ENCODE results near the gene CACNA2D2.

Gene CACNA2D2

DNA sequence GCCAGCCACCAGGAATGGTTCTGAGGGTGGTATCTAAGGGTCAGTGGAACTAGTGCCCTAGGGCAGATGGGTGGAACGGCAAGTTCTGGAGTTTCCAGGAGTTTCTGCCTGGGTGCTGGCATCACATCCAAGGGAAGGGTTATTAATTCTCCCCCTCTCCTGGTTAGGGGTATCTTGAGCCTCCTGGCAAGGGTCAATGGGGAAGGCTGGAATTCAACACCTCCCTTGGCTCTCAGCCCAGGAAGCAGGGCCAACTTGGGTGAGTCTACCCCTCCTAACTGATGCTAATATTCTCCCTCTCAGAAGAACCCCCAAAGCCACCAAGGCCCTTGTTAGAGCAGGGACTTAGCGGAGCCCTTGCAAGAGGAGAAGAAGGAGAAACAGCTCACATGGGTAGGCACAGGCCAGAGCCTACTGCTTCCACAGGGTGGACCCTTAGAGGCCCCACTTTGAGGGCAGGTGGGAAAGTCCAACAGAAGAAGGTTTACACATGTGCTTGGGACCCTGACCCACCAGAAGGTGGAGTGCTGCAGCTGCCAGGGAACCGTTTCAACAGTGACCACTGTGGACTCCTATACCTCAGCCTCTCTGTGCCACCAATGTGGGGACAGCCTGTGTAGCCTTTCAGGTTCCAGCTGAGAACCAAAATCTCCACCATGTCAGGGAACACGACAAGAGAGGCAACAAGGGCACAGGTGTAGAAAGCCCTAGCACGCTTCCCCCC is 147.4 kb downstream of the CACNA2D2 start:
- H3K27ac ChIP-seq (ENCODE audit: low read length), result no peak overlapping the region
- H3K27me3 ChIP-seq (ENCODE audit: control insufficient read depth, insufficient read depth, low read length), result no peaks in the 10 kb centered on the region
- H3K9me3 ChIP-seq (ENCODE audit: control insufficient read depth, low read depth, low read length), result no peaks in the 10 kb centered on the region
- no peak overlapping the region for H3K4me3 ChIP-seq (ENCODE audit: low read length)
- H3K9ac ChIP-seq (ENCODE audit: low read length), result no peak overlapping the region
- H3K4me1 ChIP-seq (ENCODE audit: control insufficient read depth, low read depth, low read length), result peaks cover 7% of the 10 kb centered on the region
- peaks cover 22% of the 10 kb centered on the region for H3K36me3 ChIP-seq (ENCODE audit: control insufficient read depth, low read depth, low read length)

DNA sequence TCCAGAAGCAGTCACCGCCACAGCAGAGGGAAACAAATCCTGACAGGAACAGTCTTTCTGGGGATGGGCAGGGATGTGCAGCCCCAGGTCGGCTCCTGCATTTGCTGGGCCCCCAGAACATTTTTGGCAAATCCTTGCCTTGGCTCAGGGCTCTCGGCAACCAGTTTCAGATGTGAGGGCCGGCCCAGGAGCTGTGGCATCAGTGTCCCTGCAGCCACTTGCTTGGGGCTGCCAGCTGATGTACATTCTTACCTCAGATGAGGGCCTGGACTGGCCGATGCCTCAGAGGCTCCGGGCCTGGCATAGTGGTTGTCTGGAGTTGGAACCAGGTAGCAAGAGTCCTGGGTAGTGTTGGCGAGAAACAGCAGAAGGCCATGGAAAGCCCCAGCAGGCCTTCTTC is 148.6 kb downstream of the CACNA2D2 start:
- Histone ChIP-seq H3K4me1 (ENCODE audit: control insufficient read depth, low read depth, low read length) (peaks cover 12% of the 10 kb centered on the region), H3K9ac (ENCODE audit: low read length) (no peak overlapping the region), H3K27me3 (ENCODE audit: control insufficient read depth, insufficient read depth, low read length) (no peaks in the 10 kb centered on the region), H3K4me3 (ENCODE audit: low read length) (no peak overlapping the region), H3K27ac (ENCODE audit: low read length) (no peak overlapping the region), H3K9me3 (ENCODE audit: control insufficient read depth, low read depth, low read length) (no peaks in the 10 kb centered on the region), H3K36me3 (ENCODE audit: control insufficient read depth, low read depth, low read length) (peaks cover 22% of the 10 kb centered on the region)

DNA sequence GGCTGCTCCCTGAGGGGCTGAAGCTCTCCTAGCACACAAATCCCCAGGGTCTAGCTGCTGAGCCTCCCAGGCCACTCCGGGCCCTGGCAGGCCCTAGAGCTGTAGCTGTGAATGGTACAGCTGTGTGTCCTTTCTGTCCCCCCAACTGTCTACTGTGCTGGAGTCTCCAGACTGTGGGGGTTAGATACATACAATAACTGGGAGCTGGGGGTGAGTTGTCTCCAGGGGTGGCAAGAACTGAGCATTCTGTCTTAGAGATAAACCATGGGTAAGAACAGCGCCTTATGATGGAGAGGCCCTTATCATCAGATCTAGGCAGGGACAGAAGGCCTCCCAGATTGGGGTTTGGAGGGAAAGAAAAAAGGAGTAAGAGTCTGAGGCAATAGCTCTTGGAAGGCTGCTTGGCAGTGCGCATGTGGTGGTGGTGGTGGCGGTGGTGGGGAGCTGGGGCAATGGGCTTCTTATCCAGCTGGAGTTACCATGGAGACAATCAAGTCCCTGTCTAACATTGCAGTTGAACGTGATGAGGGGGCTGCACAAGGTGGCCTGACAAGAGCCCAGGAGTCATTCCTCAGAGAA is 149.2 kb downstream of the CACNA2D2 start:
- Histone ChIP-seq H3K27me3 (ENCODE audit: control insufficient read depth, insufficient read depth, low read length) (no peaks in the 10 kb centered on the region), H3K4me1 (ENCODE audit: control insufficient read depth, low read depth, low read length) (peaks cover 12% of the 10 kb centered on the region), H3K36me3 (ENCODE audit: control insufficient read depth, low read depth, low read length) (peaks cover 22% of the 10 kb centered on the region), H3K27ac (ENCODE audit: low read length) (no peak overlapping the region), H3K4me3 (ENCODE audit: low read length) (no peak overlapping the region), H3K9me3 (ENCODE audit: control insufficient read depth, low read depth, low read length) (no peaks in the 10 kb centered on the region), H3K9ac (ENCODE audit: low read length) (no peak overlapping the region)

DNA sequence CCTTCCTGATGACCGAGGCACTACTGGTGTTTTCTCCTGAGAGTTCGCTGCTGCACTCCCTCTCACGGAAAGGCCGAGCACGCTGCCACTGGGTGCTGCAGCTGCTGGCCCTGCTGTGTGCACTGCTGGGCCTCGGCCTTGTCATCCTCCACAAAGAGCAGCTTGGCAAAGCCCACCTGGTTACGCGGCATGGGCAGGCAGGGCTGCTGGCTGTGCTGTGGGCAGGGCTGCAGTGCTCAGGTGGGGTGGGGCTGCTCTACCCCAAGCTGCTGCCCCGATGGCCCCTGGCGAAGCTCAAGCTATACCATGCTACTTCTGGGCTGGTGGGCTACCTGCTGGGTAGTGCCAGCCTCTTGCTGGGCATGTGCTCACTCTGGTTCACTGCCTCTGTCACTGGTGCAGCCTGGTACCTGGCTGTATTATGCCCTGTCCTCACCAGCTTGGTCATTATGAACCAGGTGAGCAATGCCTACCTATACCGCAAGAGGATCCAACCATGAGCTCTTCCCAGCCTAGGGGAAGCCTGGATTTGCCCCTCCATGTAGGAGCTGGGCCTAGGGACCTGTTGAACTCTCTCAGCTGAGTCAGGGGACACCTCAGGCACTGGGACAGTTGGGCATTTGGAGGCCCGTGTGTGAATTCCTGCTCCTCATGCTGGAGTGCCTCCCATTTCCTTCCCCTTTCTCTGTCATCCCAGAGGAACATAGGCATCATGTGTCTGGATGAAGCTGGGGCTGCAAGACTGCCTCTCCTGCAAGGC is 150.0 kb downstream of the CACNA2D2 start:
- H3K4me1 ChIP-seq (ENCODE audit: control insufficient read depth, low read depth, low read length), result peaks cover 12% of the 10 kb centered on the region
- no peaks in the 10 kb centered on the region for H3K9me3 ChIP-seq (ENCODE audit: control insufficient read depth, low read depth, low read length)
- H3K27me3 ChIP-seq (ENCODE audit: control insufficient read depth, insufficient read depth, low read length), result no peaks in the 10 kb centered on the region
- peaks cover 22% of the 10 kb centered on the region for H3K36me3 ChIP-seq (ENCODE audit: control insufficient read depth, low read depth, low read length)
- H3K9ac ChIP-seq (ENCODE audit: low read length), result no peak overlapping the region
- H3K27ac ChIP-seq (ENCODE audit: low read length), result no peak overlapping the region
- H3K4me3 ChIP-seq (ENCODE audit: low read length), result no peak overlapping the region

DNA sequence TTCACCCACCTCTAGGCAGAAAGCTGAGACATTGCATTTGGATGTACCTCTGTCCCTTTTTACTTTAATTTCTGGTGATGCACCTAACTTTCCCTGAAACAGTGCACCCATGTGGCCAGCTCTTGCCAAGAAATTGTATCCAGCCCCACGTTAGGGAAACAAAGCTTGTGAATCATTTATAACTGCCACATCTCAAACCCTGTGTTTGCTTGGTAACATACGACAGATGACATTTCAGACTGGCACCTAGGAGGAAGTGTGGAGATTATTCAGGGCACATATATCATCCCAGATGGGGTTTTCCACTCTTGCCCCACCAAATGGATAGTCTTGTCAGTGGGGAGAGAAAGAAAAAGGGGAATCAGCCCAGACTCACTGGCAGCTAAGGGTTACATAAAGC is 150.7 kb downstream of the CACNA2D2 start:
- H3K27me3 ChIP-seq (ENCODE audit: control insufficient read depth, insufficient read depth, low read length), result no peaks in the 10 kb centered on the region
- no peak overlapping the region for H3K27ac ChIP-seq (ENCODE audit: low read length)
- H3K9ac ChIP-seq (ENCODE audit: low read length), result no peak overlapping the region
- H3K4me3 ChIP-seq (ENCODE audit: low read length), result no peak overlapping the region
- no peaks in the 10 kb centered on the region for H3K9me3 ChIP-seq (ENCODE audit: control insufficient read depth, low read depth, low read length)
- peaks cover 9% of the 10 kb centered on the region for H3K4me1 ChIP-seq (ENCODE audit: control insufficient read depth, low read depth, low read length)
- peaks cover 22% of the 10 kb centered on the region for H3K36me3 ChIP-seq (ENCODE audit: control insufficient read depth, low read depth, low read length)

DNA sequence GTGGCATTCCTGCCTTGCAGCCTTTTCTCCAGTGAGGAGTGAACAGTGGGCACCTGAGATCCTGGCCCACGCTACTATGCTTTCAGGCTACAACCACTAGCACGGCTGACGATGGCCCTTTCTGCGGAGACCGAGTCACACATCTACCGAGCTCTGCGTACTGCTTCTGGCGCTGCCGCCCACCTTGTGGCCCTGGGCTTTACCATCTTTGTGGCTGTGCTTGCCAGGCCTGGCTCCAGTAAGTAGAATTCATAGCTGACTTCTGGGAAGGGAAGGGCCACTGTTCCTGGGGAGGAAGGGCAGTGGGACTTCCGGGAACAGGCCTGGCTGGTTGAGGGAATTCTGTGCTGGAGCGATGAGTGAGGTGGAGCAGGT is 152.1 kb downstream of the CACNA2D2 start:
- H3K9ac ChIP-seq (ENCODE audit: low read length), result no peak overlapping the region
- no peak overlapping the region for H3K27ac ChIP-seq (ENCODE audit: low read length)
- H3K4me1 ChIP-seq (ENCODE audit: control insufficient read depth, low read depth, low read length), result peaks cover 8% of the 10 kb centered on the region
- H3K9me3 ChIP-seq (ENCODE audit: control insufficient read depth, low read depth, low read length), result no peaks in the 10 kb centered on the region
- peaks cover 19% of the 10 kb centered on the region for H3K36me3 ChIP-seq (ENCODE audit: control insufficient read depth, low read depth, low read length)
- H3K27me3 ChIP-seq (ENCODE audit: control insufficient read depth, insufficient read depth, low read length), result peaks cover 4% of the 10 kb centered on the region
- peak overlapping the region; percentile 96 for H3K4me3 ChIP-seq (ENCODE audit: low read length)

DNA sequence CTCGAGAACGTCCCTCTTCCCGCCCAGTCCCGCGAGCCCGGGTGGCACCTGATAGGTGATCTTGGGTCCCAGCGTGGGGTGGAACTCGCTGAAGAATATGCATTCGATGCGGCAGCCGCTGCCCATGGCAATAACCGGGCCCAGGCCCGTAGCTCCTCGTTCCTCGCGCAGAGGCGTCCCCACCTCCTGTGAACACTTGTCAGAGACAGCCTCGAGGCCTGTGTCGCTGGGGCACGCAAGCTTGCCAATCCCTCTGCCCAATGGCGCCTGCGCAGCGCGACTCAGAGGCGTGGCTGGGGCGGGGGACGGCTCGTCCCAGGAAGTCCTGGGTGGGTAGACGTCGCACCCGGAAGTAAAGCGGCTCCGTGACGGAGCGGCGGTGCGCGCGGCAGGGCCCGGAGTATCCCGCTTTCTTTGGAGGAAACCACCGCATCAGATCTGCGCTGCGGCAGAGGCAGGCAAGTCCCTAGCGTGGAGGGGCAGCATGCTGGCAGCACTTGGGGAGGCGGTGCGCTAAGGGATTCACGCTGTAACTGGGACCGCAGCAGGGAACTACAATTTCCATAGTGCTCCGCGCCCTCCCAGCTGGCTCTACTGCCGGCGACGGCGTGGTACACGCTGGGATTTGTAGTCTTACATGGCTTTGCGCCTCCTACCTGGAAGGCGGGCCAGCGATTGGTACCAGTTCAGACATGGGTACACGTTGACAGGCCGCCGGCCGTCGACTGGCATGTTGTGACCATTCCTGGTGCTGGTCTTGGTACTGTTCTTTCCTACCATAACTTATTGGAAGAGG is 152.7 kb downstream of the CACNA2D2 start, which contains the start of the genes CYB561D2 and NPRL2:
TSS of gene CYB561D2 (plus strand) at position 336 of the 796 bp plus-strand sequence. CDS start 572 bp downstream, outside the sequence.
TSS of gene NPRL2 (minus strand) at position 249 of the 796 bp plus-strand sequence. CDS start at position 126, 123 bp downstream.
- no peak within 1 kb of the TSS for H3K27ac ChIP-seq (ENCODE audit: low read length)
- peaks cover 8% of the 10 kb centered on the region for H3K4me1 ChIP-seq (ENCODE audit: control insufficient read depth, low read depth, low read length)
- H3K4me3 ChIP-seq (ENCODE audit: low read length), result peak within 1 kb of the TSS; percentile 96
- H3K27me3 ChIP-seq (ENCODE audit: control insufficient read depth, insufficient read depth, low read length), result peaks cover 9% of the 10 kb centered on the region
- H3K9ac ChIP-seq (ENCODE audit: low read length), result peak within 1 kb of the TSS; percentile 49
- no peaks in the 10 kb centered on the region for H3K9me3 ChIP-seq (ENCODE audit: control insufficient read depth, low read depth, low read length)
- H3K36me3 ChIP-seq (ENCODE audit: control insufficient read depth, low read depth, low read length), result peaks cover 19% of the 10 kb centered on the region

DNA sequence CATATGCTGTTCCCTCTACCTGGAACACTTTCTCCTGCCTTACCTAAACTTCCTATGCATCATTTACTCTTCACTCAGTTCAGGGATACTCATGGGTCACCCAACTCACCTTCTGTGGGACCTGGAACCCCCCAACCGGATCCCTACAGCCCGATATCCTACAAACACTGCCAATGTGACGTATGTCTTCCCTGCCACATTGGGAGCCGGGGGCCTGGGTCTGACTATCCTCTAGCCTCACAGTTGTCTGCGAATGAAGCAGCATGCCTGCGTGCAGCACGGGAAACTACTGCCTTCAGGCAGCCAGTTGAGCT is 153.3 kb downstream of the CACNA2D2 start:
- Histone ChIP-seq H3K27me3 (ENCODE audit: control insufficient read depth, insufficient read depth, low read length) (peaks cover 11% of the 10 kb centered on the region), H3K9me3 (ENCODE audit: control insufficient read depth, low read depth, low read length) (no peaks in the 10 kb centered on the region), H3K4me1 (ENCODE audit: control insufficient read depth, low read depth, low read length) (peaks cover 8% of the 10 kb centered on the region), H3K27ac (ENCODE audit: low read length) (no peak overlapping the region), H3K9ac (ENCODE audit: low read length) (peak overlapping the region; percentile 49), H3K36me3 (ENCODE audit: control insufficient read depth, low read depth, low read length) (peaks cover 18% of the 10 kb centered on the region), H3K4me3 (ENCODE audit: low read length) (peak overlapping the region; percentile 96)

DNA sequence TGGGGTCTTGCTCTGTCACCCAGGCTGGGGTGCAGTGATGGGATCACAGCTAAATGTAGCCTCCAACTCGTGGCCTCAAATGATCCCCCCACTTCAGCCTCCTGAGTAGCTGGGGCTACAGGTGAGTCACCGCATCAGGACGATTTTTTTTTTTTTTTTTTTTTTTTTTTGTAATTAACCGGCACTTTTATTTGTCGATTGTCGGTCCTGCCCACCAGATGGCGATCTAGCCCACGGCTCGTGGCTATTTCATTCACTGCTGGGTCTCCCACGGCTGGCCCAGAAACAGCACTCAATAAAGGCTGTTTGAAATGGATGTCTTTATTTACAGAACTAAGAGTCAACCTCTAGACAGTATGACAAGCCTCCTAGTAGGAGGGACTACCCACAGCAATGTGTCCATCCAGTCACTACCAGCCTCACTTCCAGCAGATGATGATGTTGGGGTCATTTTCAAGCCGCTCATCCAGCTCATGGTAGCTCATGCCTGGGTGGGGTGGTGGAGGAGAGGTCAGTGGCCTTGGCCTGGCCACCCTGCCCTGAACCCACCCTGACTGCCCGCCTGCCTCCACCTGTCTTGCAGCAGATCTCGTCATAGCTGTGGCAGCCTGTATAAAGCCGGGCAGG is 156.1 kb downstream of the CACNA2D2 start:
- Histone ChIP-seq H3K4me1 (ENCODE audit: control insufficient read depth, low read depth, low read length) (peaks cover 8% of the 10 kb centered on the region), H3K9me3 (ENCODE audit: control insufficient read depth, low read depth, low read length) (no peaks in the 10 kb centered on the region), H3K27ac (ENCODE audit: low read length) (no peak overlapping the region), H3K27me3 (ENCODE audit: control insufficient read depth, insufficient read depth, low read length) (peaks cover 30% of the 10 kb centered on the region), H3K4me3 (ENCODE audit: low read length) (no peak overlapping the region), H3K36me3 (ENCODE audit: control insufficient read depth, low read depth, low read length) (no peaks in the 10 kb centered on the region), H3K9ac (ENCODE audit: low read length) (no peak overlapping the region)

DNA sequence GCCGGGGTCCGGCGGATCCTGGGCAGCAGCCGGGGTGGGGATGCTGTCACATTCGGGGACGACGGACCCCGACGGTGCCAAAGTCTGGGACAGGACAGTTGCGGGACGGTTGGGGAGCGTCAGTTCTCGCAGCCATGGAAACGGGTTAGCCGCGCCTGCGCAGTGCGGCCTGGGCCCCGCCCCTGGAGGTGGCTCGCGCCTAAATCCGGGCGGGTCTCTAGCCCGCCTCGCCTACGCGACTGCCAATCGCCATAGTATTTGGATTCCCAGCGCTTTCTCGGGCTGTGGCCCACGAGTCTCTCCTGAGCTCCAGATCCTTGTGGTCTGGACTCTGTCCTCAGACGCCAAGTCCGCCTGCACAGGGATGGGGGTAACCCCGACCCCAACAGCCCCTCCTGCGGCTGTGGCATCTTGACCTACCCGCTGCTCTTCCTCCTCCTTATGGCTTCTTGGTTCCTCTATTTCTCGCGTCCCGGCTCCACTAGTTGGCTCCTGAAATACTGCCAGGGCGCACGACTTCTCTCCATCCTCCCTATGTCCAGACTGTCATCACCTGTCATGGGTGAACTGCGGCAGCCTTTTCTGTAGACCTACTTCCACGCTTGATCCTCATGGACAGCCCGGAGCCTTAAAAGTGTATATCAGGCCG is 157.7 kb downstream of the CACNA2D2 start, which contains the start of gene ZMYND10:
TSS of gene ZMYND10 (minus strand) at position 147 of the 649 bp plus-strand sequence. CDS start 153 bp downstream, outside the sequence.
- Histone ChIP-seq H3K27me3 (ENCODE audit: control insufficient read depth, insufficient read depth, low read length) (peaks cover 45% of the 10 kb centered on the region), H3K4me3 (ENCODE audit: low read length) (peak within 1 kb of the TSS; percentile 53), H3K27ac (ENCODE audit: low read length) (no peak within 1 kb of the TSS), H3K4me1 (ENCODE audit: control insufficient read depth, low read depth, low read length) (peaks cover 4% of the 10 kb centered on the region), H3K9ac (ENCODE audit: low read length) (no peak within 1 kb of the TSS), H3K9me3 (ENCODE audit: control insufficient read depth, low read depth, low read length) (no peaks in the 10 kb centered on the region), H3K36me3 (ENCODE audit: control insufficient read depth, low read depth, low read length) (no peaks in the 10 kb centered on the region)

Data from iPS-18a (cell line).